ENCODE measurements around the gene TBCK.

- TF ChIP-seq CTCF (IDR thresholded peaks at IDR 0.05) (no peak), EZH2 (IDR thresholded peaks at IDR 0.05; ENCODE audit: borderline replicate concordance, insufficient read depth, low read depth, low read length, poor library complexity, severe bottlenecking) (no peak)
Measured at GRCh38 chr4:106109929-106110328, 206.1 kb downstream of the TBCK start.

Measured in B cell (primary cell).